HG03095 (cell line): ENCODE data around the gene CSPG4.
"Not testable (repeated sequence)": the region's sequence is repeated elsewhere in the genome, so short reads cannot be mapped to it uniquely, and the experiment has no call there.

ENCODE experiments used
- ATAC-seq: cut with Tn5 transposase; IDR thresholded peaks from one replicate; pipeline ENCODE4 v1.9.1; 2021; ENCODE audit warnings: moderate library complexity; ENCODE audit not compliant: unreplicated experiment

Gene CSPG4

DNA sequence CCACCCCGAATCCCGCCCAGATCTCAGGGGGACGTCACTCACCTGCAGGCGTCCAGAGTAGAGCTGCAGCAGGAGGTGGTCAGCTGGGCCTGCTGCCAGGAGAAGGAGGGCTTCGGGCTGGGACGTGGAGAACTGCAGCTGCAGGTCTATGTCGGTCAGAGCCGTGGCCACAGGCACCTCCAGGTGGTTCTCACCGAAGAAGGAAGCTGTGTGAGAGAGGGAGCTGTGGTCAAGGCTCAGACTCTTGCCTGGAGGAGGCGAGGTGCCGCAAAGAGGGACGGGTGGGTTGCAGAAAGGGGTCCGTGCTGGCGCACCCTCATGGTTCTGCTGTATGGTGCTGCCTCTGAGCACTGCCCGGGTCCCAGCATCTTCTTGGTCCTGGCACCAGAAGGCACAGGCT, 19.6 kb downstream of the CSPG4 start:
- not testable (repeated sequence) for ATAC-seq

DNA sequence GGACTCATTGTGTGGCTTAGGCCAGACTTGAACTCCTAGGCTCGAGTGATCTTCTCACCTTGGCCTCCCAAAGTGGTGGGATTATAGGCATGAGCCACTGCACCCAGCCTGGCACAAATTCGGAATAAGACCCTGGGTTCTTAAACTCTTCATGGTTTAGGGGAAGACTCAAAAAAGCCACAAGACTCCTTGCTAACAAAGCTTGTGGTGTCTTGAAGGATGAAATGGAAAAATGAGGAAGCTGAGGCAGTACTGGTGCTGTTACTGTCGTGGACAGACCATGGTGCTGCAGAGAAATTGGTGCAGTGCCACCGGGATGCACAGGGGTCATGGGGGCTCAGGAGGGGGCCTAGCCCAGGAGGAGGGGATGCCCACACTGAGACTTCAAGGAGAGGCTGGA, 20.3 kb downstream of the CSPG4 start:
- not testable (repeated sequence) for ATAC-seq

DNA sequence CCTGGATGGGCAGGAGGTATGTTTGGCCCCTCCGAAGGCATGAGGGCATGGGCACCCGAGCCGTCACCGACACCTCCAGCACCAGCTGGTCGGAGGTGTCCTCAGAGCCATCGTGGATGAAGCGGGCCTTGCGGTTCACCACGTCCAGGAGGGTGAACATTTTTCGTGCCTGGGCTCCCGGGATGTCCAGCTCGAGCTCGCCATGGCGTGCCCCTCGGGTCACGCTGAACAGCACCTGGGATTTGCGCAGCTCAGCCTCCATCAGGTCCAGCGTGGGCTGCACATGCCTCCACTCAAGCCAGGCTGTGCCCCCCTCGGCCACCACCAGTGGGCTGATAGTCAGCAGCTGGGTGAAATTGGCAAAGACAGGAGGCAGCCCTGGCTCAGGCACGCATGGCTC, 23.2 kb downstream of the CSPG4 start:
- ATAC-seq = not testable (repeated sequence)

DNA sequence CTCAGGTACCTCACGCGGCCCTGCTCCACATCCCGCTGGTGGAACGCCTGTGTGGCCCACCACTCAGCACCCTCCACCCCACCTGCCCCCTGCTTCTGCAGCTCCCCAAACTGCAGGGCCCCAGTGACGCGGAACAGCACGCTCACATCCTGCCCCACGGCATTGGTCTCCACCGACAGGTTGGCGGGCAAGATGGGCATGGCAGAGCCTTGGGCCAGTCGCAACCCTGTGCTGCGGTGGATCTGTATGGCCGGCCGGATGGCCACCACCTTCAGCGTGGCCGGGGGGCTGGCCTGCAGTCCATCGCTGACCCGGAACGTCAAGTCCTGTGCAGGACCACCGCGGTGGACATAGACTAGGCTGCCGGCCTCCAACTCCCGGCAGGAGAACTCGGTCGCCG, 23.8 kb downstream of the CSPG4 start:
- ATAC-seq = no peak

DNA sequence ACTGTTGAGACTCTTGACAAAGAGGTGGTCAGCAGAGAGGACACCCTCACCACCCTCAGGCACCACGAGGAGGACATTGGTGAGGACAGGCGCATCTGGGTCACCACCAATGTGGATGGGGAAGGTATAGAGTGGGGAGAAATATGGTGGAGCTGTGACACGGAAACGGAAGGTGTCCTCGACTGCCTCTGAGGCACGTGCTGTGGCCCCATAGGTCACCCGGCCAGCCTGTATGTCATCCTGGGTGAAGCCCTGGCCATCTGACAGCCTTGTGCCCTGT, 24.4 kb downstream of the CSPG4 start:
- ATAC-seq = no peak

DNA sequence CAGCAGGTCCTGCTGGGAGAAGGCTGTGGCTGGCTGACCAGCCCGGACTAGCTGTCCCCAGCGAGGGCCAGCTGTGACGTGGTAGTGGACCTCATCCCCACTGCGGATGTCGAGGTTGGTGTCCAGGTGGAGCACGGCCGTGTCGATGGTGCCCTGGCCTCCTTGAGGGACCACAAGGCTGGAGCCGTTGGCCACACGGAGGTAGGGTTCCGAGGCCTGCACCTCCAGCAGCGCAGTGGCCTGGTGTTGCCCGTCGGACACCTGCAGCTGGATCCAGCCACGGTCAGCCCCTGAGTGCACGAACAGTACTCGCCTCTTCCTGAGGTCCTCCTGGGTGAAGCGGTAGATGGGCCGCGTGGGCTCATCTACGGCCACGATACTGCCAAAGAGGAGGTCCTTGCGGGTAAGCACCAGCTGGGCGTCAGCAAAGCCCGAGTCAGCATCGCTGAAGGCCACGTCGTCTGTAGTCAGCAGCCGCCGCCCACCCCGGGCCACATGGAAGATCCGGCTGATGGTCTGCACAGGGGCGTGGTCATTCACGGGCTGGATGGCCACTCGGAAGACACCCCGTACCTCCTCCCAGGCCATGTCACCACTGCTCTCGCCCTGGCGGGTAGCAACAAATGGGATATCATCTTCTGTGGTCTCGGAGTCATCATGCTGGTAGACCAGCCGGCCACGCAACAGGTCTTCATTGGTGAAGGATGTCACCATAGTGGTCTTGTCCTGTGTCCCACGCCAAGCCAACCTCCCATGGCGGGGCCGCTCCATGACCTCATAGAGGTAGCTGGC, 25.0 kb downstream of the CSPG4 start:
- no peak for ATAC-seq

DNA sequence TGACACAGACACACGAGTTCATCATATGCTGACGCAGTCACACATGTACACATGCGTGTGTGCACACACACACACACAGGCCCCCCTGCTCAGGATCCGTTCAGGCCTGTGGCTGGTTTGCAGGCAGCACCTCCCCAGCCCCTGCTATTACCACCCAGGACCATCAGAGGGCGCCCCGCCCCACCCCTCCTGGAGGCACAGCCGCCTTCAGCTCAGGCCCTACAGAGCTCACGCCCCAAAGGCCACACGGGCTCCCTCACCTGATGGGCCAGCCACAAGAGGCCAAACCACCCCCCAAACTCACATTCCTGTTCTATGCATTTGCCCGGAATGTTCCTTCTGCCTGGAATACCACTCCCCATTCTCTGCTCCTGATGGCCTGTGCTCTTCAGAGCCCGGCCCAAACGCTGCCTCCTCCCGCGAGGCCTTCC, 26.4 kb downstream of the CSPG4 start:
- not testable (repeated sequence) for ATAC-seq

DNA sequence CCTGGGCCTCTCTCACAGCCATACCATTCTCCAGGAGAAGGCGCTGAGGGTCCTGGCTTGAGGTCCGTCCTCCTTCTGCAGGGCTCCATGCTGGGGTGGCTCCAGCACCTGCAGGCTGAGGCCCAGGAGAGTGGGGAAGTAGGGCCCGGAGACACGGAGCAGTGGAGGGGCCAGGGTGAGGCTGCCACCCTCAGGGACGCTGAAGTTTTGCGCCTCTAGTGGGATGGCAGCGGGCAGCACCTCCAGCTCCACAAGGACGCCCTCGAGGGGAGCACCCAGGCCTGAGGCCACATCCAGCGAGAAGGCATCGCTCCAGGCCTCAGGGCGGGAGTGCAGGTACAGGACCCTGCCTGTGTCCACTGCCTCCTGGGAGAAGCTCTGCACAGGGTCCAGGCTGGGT, 27.5 kb downstream of the CSPG4 start:
- no peak for ATAC-seq

DNA sequence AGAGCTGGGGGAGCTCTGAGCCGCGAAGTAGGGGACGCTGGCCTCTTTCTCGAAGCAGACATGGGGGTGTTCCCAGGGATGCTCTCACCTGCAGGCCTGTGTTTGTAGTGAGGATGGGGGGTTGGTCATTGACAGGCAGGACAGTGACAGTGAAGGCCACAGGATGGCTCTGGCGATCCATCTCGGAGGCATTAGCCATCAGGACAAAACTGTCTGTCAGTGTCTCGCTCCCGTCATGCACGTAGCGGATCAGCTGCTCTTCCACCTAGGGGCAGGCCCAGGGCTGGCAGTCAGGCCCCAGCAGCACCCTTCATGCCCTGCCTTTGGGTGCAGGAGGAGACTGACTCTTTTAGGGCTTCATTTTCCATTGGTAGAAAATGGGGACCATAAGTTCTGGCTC, 28.0 kb downstream of the CSPG4 start:
- ATAC-seq = no peak

DNA sequence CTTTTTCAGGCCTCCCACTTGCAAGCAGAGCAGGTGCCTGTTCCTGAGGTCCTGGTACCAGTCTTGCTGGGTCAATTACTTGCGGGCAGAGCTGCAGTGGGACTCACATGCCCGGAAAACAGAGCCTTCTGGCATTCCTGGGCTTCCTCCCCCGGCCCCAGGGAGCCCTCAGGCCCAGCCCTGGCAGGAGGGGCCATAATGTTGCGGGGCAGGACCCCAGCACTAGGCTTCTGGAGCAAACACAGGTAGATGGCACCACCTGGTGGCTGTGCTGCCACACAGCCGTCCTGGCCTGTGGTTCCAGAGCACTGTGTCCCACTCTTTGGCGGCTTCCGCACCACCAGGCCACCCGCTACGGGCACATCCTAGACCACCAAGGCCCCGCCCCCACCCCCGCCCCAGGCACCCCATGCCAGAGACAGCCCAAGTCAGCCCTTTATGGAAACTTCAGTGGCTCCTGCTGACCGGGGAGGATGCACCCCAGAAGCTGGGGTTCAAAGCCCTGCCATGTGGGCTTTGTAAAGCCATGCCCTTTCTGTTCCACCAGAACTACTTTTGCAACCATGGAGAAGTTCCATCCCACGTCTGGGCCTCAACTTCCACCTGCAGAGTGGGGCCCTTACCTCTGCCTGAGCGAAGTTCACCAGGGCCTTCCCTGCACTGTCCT, 28.9 kb downstream of the CSPG4 start:
- ATAC-seq = not testable (repeated sequence)

DNA sequence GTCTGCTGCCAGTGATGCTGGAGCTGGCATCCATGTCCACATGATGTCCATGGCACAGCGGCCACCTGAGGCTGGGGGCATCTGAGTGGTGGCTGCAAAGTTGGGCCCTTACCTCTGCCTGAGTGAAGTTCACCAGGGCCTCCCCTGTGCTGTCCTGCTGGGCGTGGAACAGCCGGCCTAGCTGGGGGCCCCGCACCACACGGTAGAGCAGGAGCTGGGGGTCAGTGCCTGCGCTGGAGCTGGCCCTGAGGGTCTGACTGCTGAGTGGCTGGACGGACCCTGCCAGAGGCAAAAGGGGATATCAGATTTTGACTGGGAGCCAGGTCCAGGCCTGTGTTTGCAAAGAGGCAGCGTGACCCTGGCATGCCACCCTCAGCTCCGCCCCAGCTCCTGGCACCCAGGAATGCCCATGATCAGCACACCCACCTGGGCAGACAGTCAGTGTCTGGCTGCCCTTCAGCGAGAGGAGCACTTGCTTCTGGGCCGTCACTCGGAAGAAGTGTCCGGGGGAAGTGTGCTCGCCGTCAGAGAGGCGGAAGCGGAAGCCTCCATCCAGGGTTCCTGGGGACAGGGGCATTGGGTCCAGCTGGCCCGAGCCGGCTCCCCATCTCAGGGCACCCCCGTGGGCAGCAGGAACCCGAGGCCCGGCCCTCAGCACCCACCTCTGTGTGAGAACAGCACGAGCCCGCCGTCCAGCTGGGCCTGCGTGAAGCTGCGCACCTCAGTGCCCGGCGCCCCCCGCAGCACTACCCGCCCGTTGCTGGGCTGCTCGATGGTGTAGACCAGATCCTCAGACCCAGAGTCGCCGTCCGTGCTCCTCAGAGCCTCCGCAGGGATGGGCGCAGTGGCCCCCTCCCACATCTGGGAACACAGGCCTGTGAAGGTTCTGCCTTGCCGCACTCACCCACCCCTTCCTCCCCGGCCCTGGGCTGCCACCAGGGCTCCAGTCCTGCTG, 30.2 kb downstream of the CSPG4 start:
- ATAC-seq = no peak

DNA sequence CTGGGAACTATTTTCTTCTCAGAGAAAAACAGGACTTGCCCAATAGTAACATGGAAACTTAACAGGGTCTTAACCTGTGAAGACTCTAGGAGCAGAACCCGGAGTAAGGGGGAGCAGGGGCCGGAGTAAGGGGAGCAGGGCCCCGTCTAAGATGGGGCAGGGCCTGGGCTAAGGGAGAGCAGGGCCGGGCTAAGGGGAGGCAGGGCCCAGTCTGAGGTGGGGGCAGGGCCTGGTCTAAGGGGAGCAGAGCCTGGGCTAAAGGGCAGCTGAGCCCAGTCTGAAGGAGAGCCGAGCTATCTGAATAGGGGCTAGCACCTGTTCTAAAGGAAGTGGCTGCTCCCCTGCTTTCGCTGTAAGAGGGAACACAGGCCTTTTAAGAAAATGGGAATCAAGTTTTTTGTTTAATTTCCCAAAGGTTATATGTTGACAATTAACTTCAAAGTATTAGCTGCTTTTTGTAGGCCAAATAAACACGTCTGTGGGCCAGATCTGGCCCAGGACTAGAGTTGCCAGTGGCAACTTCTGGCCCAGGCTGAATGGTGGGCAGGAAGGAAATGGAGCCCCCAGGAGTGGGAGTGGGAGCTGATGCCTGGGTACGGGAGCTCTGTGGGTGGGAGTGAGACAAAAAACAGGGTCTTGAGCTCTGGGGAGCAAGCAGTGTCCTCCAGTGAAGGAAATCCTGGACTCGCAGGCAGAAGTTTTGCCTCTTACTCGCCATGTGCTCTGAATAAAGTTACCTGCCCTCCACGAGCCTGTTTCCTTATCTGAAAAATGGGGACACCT, 32.5 kb downstream of the CSPG4 start:
- no peak for ATAC-seq

DNA sequence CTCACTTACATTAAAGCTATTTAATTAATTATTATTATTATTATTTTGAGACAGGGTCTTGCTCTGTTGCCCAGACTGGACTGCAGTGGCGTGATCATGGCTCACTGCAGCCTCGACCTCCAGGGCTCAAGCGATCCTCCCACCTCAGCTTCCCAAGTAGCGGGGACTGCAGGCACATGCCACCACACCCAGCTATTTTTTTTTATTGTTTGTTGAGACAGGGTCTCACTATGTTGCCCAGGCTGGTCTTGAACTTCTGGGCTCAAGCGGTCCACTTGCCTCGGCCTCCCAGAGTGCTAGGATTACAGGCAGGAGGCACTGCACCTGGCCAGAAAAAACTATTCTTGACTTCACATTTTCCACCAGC, 34.3 kb downstream of the CSPG4 start:
- ATAC-seq = not testable (repeated sequence)

DNA sequence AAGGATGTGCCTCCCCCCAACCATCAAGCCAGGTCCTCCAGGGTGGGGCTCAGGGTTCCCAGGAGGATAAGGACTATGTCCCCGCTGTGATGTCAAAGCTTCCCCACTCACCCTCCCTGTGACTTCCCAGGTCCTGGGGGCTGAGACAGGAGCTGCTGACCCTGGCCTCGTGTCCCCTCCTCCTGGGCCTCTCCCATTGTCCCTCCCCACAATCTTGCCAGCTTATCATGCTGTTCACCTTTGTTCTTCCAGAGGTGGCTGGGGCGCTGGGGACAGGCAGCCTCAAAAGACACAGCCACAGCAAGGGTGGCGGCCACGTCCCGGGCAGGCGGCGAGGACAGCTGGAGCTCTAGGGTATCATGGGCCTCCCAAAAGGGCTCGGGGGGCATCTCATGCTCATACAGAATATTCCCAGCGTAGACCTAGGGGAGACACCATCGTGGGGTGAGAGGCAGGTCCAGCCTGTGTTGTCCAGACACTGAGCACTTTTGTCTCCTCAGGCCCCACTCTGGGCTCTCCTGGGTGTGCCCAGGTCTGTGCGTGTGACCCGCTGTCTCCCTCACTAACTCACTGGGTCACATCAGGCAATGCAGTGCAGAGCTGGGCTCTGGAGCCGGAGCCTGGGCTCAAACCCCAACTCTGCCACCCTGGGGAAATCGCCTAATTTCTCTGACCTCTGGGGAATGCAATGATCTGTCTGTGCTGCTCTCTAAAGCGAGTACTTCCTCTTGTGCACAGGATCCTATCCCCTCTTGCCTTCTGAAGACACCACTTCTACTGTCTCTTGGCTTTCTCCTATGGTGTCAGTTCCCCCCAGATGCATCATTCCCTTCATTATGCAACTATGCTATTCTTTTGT, 35.0 kb downstream of the CSPG4 start:
- no peak for ATAC-seq

DNA sequence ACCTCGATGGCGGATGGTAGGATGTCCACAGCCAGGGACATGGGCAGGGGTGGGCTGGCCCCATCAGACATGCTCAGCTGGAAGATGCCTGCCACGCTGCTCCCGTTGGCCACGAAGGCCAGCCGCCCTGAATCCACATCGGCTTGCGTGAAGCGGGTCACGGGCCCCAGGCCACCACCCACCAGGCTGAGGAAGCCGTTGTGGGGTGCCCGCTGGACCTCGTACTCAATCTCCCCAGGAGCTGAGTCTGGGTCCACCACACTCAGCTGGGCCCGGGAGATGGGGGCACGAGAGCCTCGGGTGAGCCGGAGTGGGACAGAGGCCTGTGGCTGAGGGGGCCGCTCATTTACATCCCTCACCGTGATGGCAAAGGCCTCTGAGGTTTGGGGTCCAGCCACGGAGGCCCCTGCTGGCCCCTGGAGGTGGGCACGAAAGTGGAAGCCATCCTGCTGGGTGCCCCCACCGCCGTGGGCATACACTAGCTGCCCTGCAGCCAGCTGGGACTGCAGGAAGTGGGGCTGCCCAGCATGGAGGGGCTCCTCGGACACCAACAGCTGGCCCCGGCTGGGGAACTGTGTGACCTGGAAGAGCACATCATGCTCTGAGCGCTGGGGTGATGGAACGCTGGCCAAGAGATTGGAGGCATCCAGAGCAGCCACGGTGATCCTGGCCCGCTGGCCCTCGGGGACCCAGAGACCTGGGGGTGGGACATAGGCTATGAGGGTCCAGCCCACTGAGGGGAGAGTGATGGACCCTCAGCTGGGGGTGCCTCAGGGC, 35.8 kb downstream of the CSPG4 start:
- ATAC-seq = no peak

DNA sequence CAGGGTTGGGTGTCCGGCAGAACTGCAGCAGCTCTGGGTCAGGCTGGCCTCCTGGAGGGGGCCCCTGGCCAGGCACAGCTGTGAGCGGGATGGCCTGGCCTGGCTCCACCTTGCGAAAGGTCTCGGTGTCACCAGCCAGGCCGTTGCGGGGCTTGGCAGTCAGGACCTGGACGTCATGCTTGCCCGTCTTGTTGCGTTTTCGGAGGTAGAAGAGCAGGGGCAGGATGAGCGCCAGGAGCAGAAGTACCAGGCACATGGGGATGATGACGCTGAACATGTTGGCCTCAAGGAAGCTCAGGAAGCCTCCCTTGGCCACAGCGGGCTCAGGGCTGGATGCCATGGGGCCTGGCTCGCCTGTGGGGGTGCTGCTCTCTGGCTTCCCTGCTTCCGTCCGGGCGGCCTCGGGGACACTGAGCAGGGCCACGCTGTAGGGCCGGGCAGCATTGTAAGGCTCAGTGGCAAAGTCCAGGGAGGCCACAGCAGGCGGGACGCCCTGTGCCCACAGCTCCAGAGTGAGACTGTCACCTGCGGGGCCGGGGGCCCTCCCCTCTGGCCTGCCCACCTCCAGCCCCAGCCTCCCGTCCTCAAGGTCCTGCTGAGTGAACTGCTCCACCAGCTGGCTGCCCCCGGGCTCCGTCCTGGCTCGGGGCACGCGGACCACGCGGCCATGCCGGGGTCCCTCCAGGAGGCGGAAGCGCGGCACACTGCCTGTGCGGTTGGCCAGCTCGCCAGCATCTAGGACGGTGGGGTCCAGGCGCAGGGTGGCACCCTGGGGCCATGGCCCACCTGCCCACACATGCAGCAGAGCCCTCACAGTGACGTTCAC, 36.9 kb downstream of the CSPG4 start:
- ATAC-seq = no peak

DNA sequence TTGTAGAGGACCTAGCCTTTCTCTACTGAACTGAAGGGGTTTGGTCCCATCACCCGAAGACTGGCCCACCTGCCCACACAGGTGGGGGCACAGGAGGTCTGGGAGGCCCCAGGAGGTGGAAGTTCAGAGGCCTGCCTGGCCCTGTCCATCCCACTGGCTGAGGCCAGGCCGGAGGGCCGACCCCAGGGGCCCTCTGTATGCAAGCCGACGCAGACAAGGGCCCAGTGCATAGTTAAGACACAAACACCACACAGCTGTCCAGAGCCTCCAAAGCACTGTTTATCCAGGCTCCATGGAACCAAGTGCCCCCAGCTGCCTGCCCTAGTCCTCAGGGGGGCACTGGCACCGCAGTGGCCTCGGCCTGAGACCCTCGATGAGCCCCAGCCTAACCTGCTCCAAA, 38.3 kb downstream of the CSPG4 start:
- ATAC-seq = no peak
